ENCODE results near the gene HS3ST4. TPM values are rescaled to one million over a fixed set of nuclear protein-coding genes. Genes with fewer than 3 reads are reported as not detected.

Gene HS3ST4
- total and polyA plus RNA-seq, 10 of the 15 experiments (the other 5 are each of a cell fraction or from before 2014, with no cell fraction given), result 0.05 TPM; not detected in 9

DNA sequence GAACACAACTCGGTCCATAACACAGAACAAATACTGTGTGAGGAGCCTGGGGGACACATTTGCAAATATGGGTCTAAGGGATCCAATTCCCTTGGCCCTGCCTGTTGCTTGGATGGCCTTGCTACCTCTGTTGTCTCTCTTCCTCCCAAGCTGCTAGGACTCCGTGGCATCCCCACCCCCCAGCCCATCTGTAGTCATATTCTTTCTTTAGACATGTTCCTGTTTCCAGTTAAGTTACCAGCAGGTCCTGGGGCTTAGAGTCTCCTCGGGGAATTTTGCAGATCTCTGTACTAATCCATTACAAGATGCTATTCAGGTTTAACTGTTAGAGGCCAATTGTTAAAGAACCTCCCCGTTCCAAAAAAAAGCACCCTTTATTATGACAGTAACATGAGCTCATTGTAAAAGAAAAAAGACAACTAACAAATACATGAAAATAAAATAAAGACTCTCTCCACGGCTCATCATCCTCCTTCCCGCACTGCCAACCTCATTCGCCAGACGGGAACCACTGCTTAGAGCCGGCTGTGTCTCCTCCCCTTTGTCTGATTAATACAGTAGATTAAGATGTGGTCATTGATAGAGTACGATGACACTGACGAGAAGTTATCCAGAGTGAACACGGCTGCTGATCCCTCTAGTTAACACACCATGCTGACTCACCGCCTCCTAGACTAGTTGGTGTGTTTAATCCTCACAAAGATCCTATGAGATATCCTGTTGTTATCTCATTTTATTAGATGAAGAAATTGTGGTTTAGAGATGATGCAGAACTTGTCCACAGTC lies 22.2 kb downstream of the HS3ST4 start:
- TF ChIP-seq, protein P1, sequence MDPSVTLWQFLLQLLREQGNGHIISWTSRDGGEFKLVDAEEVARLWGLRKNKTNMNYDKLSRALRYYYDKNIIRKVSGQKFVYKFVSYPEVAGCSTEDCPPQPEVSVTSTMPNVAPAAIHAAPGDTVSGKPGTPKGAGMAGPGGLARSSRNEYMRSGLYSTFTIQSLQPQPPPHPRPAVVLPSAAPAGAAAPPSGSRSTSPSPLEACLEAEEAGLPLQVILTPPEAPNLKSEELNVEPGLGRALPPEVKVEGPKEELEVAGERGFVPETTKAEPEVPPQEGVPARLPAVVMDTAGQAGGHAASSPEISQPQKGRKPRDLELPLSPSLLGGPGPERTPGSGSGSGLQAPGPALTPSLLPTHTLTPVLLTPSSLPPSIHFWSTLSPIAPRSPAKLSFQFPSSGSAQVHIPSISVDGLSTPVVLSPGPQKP (IDR thresholded peaks at IDR 0.05; ENCODE audit: low read depth, low read length), result no peak
- TF ChIP-seq, protein P2, sequence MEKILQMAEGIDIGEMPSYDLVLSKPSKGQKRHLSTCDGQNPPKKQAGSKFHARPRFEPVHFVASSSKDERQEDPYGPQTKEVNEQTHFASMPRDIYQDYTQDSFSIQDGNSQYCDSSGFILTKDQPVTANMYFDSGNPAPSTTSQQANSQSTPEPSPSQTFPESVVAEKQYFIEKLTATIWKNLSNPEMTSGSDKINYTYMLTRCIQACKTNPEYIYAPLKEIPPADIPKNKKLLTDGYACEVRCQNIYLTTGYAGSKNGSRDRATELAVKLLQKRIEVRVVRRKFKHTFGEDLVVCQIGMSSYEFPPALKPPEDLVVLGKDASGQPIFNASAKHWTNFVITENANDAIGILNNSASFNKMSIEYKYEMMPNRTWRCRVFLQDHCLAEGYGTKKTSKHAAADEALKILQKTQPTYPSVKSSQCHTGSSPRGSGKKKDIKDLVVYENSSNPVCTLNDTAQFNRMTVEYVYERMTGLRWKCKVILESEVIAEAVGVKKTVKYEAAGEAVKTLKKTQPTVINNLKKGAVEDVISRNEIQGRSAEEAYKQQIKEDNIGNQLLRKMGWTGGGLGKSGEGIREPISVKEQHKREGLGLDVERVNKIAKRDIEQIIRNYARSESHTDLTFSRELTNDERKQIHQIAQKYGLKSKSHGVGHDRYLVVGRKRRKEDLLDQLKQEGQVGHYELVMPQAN (conservative IDR thresholded peaks at IDR 0.05), result no peak
- TF ChIP-seq POLR2AphosphoS5 (IDR thresholded peaks at IDR 0.05; ENCODE audit: low read length) (no peak), MTA3 (IDR thresholded peaks at IDR 0.05; ENCODE audit: borderline replicate concordance, low read length) (no peak), RAD51 (IDR thresholded peaks at IDR 0.05) (no peak), CREM (IDR thresholded peaks at IDR 0.05; ENCODE audit: low read depth) (no peak), LARP7 (IDR thresholded peaks at IDR 0.05) (no peak), ASH2L (IDR thresholded peaks at IDR 0.05; ENCODE audit: borderline replicate concordance, low read depth) (no peak), EZH2 (IDR thresholded peaks at IDR 0.05; ENCODE audit: borderline replicate concordance, control insufficient read depth, low read depth, low read length) (no peak), BCL3 (IDR thresholded peaks at IDR 0.05; ENCODE audit: borderline replicate concordance, insufficient read depth, low read depth, low read length, poor library complexity, severe bottlenecking) (no peak), GABPA (IDR thresholded peaks at IDR 0.05; ENCODE audit: low read depth) (no peak), ZNF217 (IDR thresholded peaks at IDR 0.05) (no peak), EP300 (IDR thresholded peaks at IDR 0.05; ENCODE audit: borderline replicate concordance in 1 of 2, control insufficient read depth in 1 of 2, low read depth in 2 of 2, low read length in 2 of 2) (no peak), CEBPZ (IDR thresholded peaks at IDR 0.05; ENCODE audit: low read depth, low read length) (no peak), KLF5 (IDR thresholded peaks at IDR 0.05; ENCODE audit: partially characterized antibody) (no peak)
- ChIA-PET SMC1A (ENCODE audit: uncharacterized antibody, unreplicated experiment) (interaction anchor here (0.6 kb wide), 2 partner anchors 67 to 448 kb away, joined by 3 read pairs; no protein-coding TSS in a partner anchor), CTCF (no interaction called here), POLR2A (no interaction called here), RAD21 (ENCODE audit: unreplicated experiment) (no interaction called here)
- no peak for FAIRE-seq
- intact Hi-C loops (cut with micrococcal nuclease; ENCODE audit: unreplicated experiment), result no loop called here
- Histone ChIP-seq H4K20me1 (ENCODE audit: control insufficient read depth, insufficient read depth) (no peaks in the 10 kb centered on the region), H2AFZ (ENCODE audit: control insufficient read depth, low read depth, low read length) (no peak overlapping the region), H3K9ac (ENCODE audit: control insufficient read depth, insufficient read depth, low read length) (no peak overlapping the region), H3K79me2 (ENCODE audit: control insufficient read depth, insufficient read depth, low read length) (no peaks in the 10 kb centered on the region), H3K27me3 (replicated peaks in 1 of 2; ENCODE audit: control insufficient read depth in 2 of 2, insufficient read depth in 2 of 2, low read length in 1 of 2) (no peaks in the 10 kb centered on the region), H3K4me3 (no peak overlapping the region), H3K9me3 (replicated peaks; ENCODE audit: control insufficient read depth, insufficient read depth, low read length) (no peaks in the 10 kb centered on the region), H3K4me1 (ENCODE audit: control insufficient read depth, insufficient read depth, low read length) (no peaks in the 10 kb centered on the region), H3K27ac (ENCODE audit: control insufficient read depth, insufficient read depth) (no peak overlapping the region), H3K36me3 (ENCODE audit: control insufficient read depth in 2 of 2, insufficient read depth in 2 of 2, low read length in 1 of 2) (no peaks in the 10 kb centered on the region), H3K4me2 (ENCODE audit: control insufficient read depth, insufficient read depth) (no peak overlapping the region)
- BruUV-seq (replicated peaks), result no TSS peak
- ATAC-seq, result no peak
- WGBS (ENCODE audit: insufficient coverage, insufficient replicate concordance, low lambda C conversion rate, missing lambda C conversion rate), result 40% methylated on average over 13 of the region's 13 CpGs
- in situ Hi-C loops (cut with MboI), result loop anchor here (10.0 kb wide), 1 partner anchor 439 kb away; no protein-coding TSS in a partner anchor
- DNase-seq (ENCODE audit: low read depth, low spot score), result no peak

Data from GM12878 (cell line).